ENCODE results near the gene L3MBTL4. TPM values are rescaled to one million over a fixed set of nuclear protein-coding genes. Genes with fewer than 3 reads are reported as not detected.
"Not testable (repeated sequence)": the region's sequence is repeated elsewhere in the genome, so short reads cannot be mapped to it uniquely, and the experiment has no call there.

Gene L3MBTL4
- polyA plus RNA-seq, 1 donor, result 1.4 TPM

DNA sequence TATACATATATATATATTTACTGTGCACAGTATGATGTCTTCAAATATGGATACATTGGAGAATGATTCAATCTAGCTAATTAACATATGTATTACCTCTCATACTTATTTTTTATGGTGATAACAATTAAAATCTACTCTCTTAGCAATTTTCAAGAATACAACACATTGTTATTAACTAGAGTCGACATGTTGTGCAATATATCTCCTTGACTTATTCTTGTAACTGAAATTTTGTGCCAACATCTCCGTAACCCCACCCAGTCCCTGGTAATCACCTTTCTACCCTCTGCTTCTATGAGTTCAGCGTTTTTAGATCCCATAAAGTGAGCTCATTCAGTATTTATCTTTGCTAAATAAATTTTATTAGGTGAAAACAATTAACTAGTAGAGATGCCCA is 303.0 kb downstream of the L3MBTL4 start:
- no peak for DNase-seq (ENCODE audit: low read depth)

DNA sequence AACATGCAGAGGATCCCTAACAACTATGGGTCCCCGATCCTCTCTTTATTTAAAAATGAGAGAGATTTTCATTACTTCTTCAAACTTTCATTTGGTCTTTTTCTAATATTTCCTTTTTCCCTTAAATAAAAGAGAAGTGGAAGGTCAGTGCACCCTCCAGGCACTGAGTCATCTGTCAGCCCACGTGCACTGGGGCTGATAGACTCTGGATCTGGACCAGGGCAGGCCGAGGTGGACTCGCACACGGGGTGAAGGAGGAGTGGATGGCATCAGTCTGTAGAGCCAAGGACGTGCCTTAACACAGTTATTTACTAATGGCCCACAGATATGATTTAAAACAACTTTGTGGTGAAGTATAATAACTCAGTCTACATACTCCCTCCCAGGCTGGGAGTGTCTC is 305.0 kb downstream of the L3MBTL4 start:
- DNase-seq (ENCODE audit: low read depth), result no peak

DNA sequence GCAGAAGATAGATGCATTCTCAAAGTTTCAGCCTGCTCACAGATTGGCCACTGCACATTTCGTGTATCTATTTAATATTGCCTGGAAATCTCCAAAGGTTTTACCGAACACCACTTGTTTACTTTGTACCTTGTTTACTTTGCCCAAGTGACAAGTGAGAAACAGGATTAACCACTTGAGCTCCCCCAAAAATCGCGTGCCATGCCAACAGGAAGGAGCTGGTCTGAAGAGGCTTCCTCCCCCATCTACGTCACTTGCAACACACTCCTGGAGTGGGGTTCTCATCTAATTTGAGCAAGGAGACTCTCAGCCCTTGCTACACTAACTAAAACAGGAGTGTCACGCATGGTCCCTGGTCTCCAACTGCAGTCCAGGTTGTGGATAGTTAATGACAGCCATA is 306.9 kb downstream of the L3MBTL4 start:
- DNase-seq (ENCODE audit: low read depth), result no peak

DNA sequence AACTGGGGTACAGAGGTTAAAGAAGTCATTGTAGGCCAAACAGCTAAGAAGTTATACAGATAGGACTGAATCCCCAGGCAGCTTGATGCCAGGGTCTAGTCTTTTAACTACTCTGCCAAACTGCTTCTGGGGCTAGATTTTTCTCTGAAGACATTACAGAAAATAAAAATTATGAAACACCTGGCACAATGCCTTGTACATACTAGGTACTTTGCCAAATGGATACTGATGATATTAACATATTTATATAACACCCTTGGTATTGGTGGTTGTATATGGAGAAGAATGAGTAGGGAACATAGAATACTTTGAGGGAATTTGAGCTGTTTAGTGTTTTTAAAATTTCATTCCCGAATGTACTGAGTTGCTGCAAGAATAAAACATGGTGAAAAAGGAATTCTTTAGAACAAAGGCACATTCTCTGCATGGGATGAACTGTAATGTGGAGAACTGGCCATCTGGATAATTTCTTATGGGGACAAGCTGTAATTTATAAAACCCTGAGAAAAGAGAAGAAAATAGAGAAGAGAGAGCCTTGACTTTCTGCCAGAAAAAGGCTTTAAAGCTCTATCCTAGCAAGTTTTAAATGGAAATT is 308.5 kb downstream of the L3MBTL4 start:
- no peak for DNase-seq (ENCODE audit: low read depth)

DNA sequence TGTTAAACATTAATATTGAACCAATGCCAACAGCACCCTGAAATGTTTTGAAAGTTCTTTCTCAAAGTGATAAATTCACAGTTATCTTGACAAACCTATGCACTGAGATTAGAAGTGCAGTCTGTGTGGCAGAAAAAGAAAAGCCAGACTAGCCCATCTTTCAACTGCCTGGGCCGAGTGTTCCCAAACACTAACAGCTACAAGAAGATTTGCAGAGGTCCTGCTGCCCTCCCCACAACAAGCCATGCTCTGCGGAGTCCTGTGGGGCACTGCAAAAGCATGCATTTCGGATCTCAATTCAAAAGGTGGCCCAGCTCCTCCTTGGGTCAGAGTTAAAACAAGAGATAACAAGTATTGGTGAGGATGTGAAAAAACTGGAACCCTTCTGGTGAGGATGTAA is 311.0 kb downstream of the L3MBTL4 start:
- DNase-seq (ENCODE audit: low read depth), result no peak

DNA sequence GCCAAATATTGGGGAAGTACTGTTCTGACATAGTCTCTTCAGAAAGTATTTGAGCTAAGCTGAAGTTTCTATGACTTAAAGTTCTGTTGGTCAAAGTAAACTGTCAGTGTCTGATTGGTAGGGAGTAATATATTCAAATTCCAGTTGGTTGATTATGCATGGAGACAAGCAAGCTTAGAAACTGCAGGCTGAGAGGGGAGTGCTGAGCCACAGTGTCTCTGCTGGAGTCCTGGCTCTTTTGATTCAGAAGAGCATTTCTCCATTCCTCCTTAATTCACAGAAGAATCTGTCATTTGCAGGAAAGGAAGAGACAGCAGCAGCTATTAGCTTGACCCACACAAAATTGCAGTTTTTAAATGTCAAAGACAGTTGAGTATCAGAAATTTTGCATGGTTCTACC is 318.0 kb downstream of the L3MBTL4 start:
- DNase-seq (ENCODE audit: low read depth), result no peak

DNA sequence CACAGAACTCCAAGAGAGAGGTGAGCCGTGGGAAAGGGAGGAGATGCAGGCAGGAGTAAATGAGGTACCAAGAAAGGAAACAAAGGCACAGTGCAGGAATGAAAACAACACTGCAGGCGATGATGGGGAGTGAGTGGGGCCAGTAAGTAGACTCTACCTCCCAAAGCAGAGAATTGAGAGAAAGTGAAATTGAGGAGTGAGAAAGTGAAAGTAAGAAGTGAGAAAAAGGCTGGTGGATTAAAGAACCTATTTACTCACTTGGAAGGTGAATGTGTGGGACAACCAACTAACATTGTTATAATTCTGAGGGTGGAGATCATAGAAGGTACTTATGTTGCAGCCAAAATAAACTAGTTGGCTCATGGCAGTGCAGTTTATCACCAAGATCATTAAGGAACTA is 326.3 kb downstream of the L3MBTL4 start:
- no peak for DNase-seq (ENCODE audit: low read depth)

DNA sequence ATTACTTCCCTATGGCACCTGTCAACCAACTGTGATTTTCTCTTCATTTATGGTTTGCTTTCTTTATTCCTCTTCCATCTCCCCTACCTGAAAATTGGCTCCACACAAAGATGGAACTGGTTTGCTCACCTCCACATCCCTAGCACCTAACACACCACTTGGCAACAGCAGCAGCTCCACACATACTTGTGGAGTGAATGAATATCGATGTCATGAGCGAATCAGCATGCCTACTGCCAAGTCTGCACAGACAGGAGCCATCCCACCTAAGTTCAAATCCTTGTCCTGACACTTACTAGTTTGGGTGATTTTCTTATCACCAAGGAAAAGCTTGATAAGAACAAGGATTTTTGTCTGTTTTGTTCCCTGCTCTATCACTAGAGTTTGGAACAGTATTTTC is 328.0 kb downstream of the L3MBTL4 start:
- DNase-seq (ENCODE audit: low read depth), result no peak

DNA sequence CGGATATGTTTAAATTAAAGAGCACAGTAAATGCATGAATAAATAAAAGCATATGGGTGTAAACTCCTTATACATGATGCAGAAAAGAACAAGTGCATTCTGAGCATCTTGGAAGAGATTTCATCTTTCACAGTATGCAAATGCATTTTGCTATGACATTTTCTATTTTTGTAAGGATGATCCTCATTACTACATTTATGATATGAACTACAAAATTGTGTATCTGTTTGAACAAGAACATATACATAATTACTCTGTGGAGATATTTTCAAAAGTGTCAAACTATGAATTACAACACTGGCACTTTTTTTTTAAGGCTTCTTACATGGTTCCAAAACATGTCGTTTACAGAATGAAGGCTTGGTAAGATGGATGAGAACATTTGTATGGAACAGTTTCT is 335.3 kb downstream of the L3MBTL4 start:
- no peak for DNase-seq (ENCODE audit: low read depth)

DNA sequence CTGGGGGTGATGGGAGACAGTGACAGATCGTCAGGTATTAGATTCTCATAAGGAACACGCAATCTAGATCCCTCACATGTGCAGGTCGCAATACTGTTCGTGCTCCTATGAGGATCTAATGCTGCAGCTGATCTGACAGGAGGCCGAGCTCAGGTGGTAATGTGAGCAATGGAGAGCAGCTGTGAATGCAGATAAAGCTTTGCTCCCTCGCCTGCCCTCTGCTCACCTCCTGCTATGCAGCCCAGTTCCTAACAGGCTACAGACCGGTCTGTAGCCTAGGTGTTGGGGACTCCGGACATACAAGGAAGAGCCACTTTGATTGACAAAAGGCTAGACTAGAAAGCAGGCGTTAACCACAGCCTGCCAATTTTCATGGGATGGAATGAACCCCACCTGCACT is 335.8 kb downstream of the L3MBTL4 start:
- DNase-seq (ENCODE audit: low read depth), result no peak

DNA sequence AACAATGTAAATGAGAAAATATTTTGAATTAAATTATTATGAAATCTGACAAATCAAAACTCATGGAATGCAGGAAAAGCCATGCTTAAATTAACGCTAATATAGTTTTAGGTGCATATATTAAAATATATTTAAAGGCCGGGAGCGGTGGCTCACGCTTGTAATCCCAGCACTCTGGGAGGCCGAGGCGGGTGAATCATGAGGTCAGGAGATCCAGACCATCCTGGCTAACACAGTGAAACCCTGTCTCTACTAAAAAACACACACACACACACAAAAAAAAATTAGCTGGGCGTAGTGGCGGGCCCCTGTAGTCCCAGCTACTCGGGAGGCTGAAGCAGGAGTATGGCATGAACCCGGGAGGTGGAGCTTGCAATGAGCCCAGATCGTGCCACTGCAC is 342.3 kb downstream of the L3MBTL4 start:
- DNase-seq (ENCODE audit: low read depth), result not testable (repeated sequence)

DNA sequence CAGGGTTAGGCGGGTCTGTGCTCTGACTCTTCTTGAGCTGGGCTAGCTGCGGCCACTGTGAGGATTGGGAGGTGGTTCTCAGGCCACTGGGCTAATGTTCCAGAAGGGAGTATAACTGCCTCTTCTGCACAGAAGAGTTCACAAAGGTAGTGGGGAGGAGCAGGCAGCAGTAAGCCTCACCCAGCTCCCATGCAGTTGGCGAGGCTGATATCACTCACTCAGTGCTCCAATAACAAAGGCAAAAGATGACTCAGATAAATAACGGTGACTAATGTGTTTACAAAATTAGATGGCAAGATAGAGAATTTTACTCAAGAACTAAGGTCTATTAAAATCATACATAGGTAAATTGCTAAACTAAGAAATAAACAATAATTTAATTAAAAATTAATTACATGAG is 345.2 kb downstream of the L3MBTL4 start:
- no peak for DNase-seq (ENCODE audit: low read depth)

DNA sequence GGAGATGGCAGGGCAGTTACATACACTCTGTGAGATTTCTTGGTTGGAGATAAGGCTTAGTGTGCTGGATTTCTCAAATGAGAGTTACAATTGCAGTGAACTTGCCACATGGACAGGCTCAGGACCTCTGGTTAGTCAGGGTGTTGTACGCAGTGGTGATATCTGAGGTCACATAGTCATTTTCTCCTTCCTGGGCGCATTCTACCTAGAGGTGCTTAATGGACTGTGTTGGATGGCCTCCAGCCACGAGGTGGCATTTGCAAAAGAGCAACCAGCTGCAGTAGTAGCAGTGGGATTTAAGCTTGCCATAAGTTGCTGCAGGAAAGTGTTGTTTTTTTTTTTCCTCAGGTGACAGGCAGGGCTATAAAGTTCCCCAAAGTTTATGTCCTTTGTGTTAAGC is 345.6 kb downstream of the L3MBTL4 start:
- DNase-seq (ENCODE audit: low read depth), result no peak

DNA sequence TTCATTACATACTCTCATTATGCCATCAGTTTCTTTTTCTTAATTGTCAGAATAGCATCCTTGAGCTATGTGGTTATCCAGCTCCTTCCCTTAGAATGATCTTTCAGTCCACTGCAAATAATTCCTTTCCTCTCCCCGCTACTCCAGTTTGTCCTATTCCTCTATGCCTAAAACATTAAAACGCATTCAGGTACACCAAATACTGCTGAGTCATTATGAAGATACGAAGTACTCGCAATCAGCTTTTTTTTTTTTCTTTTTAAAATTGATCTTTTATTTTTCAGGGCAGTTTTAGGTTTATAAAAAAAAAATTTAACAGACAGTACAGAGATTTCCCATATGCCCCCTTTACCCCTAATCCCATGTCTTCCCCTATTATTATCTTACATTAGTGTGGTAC is 354.6 kb downstream of the L3MBTL4 start:
- DNase-seq (ENCODE audit: low read depth), result no peak

DNA sequence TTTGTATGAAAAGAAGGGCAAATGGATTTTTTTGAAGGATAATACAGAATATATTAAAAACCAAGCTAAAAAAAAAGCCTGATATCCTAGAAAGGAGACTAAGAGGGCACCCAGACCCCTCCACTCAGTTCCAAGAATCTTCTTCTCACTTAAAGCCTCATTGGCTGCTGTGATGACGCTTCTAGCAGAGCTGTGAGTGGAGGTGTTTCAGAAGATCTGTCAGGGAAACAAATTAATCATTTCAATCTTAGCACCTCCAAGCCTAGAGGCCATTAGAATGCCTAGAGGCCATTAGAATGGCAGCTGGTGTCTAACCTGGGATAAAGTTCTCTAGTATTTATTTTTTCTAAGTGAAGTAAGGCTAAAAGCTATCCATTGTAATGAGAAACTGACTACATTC is 355.2 kb downstream of the L3MBTL4 start:
- DNase-seq (ENCODE audit: low read depth), result no peak

DNA sequence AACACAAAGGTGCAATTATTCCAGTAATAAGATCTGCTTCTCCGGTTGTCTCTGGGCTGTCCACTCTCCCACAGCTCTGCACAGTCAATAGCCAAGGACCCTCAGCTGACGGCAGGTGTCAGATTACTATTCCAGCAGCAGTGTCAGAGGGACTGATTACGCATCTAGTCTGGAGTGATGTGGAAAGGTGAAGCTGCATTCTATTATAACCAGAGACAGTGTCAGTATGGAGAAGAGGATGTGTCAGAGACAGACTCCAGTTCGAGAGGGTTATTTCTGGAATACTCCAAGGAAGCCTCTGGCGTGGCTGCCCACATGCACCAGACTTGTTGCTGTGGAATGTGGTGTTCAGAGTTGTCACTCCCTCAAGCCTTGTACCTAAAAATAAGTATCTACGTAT is 355.8 kb downstream of the L3MBTL4 start:
- DNase-seq (ENCODE audit: low read depth), result no peak

DNA sequence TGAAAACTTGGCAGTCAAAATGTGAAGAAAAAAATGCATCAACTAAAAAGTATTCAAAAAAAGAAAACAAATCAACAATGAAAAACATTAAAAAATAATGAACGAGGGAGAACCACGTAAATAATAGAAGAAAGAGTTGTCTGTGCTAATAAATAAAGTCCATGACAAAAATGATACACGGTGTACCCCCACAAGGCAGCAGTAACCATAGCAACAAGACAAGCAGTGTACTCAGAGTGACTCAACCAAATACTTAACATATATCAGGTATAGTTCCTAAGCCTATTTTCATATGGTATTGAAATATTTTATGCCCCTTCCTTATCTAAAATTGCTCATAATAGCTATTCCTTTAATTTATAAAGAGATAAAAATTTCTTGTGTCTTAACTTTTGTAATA is 357.1 kb downstream of the L3MBTL4 start:
- DNase-seq (ENCODE audit: low read depth), result no peak

DNA sequence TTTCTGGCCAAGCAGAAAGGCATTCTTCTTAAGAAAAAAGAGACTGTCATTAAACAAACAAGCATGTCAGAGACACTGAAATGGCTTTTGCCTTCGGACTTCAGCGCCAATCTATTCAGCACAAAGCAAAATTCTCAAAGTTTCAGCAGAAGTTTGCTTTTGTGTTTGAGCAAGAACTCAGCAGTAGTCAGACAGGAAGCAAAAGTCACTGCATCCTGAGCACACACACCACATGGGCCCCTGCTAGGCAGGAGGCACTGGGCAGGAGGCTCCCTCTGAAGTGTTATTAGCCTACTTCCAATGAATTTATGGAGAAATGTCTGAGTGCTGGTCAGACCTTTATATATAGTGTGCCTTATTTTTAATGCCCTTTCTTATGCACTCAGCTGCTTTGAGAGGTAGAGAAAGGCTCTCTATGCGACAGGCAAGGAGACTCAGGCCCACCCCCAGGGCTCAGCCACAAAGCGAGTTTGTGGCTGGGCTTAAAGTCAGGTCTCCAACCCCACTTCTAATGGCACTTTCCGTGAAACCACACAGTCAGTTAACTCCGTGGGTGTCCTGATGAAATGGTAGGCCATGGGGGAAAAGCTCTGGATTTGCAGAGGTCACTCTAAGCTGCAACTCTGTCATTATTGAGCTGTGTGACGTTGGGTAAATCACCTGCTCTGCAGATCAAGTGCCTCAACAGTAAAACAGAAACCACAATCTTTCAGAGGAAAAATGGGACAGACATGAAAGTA is 358.4 kb downstream of the L3MBTL4 start:
- no peak for DNase-seq (ENCODE audit: low read depth)

DNA sequence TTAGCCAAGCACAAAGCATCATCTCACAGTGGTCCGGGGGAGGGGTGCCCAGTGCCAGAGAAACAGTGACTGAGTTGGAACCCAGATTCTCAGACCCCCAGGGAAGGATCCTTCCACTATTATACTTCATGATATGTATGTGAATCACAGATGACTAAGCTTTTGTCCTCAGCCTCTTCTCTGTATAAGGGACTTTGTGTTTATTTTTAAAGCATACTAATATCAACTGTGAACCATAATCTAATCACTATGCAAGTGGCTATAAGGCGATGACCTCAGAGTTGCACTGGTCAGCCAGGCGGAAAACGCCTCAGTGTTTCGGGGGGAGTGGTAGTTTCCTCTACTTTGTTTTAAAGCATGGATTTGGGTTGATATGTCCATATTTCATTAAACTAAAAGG is 359.0 kb downstream of the L3MBTL4 start:
- no peak for DNase-seq (ENCODE audit: low read depth)

DNA sequence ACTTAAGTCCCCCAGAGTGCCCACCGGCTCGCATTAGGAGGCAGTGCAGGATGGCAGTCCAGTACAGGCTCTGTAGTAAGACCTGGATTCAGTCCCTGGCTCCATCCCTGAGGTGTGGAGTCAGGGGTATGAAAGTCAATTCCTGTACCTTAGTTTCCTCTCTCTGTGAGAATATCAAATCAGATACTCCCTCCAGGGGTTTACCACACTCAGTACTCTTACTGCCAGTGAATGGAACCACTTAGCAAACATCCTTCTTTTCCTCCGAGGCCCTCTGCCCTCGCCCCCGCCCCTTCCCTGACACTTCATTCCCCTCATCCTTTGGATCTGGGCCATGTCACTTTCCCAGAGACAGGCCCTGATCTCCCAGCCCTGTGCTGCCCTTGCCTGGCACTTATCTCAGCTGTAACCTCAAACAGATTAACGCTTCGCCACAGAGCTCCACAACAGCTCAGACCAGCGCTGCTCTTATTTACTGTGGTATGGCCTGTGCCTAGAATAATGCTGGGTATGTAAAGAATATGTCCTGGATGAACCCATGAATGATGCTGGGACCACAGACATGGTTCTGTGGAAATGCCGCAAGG is 360.4 kb downstream of the L3MBTL4 start:
- DNase-seq (ENCODE audit: low read depth), result no peak

DNA sequence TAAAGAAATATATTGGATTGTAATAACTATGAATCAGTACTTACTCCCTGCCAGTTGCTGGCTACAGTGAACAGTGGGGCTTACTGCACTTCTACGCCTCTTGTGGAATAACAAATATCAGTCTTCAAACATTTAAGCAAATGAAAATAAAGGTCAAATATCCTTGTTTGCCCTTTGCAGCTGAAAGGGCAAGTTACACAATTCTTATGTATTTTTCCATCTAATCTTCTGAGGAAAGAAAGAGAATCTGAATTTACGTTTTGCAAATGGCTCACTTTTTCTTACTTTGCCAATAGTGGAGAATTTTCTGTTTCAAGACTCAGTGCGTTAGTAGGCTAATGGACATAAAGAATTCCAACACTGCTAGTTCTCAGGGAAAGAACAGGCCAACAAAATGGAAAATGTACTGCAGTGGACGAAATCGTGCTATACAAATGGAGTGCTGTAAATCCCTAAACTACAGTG is 362.2 kb downstream of the L3MBTL4 start:
- DNase-seq (ENCODE audit: low read depth), result no peak

DNA sequence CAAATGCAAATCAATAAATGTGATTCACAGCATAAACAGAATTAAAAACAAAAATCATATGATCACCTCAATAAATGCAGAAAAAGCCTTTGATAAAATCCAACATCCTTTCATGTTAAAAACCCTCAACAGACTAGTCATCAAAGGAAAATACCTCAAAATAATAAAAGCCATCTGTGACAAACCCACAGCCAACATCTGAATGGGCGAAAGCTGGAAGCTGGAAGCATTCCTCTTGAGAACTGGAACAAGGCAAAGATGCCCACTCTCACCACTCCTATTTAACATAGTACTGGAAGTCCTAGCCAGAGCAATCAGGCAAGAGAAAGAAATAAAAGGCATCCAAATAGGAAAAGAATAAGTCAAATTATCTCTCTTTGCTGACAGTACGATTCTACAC is 367.1 kb downstream of the L3MBTL4 start:
- DNase-seq (ENCODE audit: low read depth), result not testable (repeated sequence)

DNA sequence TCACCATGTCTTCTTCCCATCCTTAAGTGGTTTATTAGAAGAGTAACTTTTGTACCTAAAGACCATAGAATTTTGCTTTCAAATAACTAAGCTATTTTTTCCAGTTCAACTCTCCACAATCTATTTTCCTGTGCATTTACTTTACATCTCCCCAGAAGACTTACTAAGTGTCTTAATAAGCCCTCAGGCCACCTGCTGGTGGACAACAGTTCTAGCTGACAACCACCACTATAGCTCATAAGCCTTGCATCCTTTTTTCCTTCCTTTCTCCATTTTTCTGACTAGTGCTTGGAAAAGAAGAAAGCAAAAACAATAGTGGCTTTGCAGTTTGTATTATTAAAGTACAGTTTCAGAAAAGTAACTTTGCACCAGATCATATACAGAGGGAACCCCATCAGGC is 369.9 kb downstream of the L3MBTL4 start:
- no peak for DNase-seq (ENCODE audit: low read depth)

All from forelimb muscle (tissue), 1 donor.